ENCODE measurements around the gene MGLL. TPM values are rescaled to one million over a fixed set of nuclear protein-coding genes. Genes with fewer than 3 reads are reported as not detected.

MGLL gene
- total RNA-seq, 3 donors from 2014 or later: 25.8 to 79.5 (median 30.2) TPM

- DNase-seq (ENCODE audit: low spot score in 2 of 2): no peak
- peaks cover 6 to 9% of the 10 kb centered on the region in 2 donors for H3K4me1 ChIP-seq
- H3K27ac ChIP-seq: peak overlapping the region in 1 of 2 donors; percentile 57
- no peaks in the 10 kb centered on the region for H3K27me3 ChIP-seq
- H3K4me3 ChIP-seq: no peak overlapping the region
- intact Hi-C loops (cut with DNase I; ENCODE audit: low total_unique reads): no loop called here
- TF ChIP-seq CTCF (IDR thresholded peaks at IDR 0.05) (no peak), POLR2A (IDR thresholded peaks at IDR 0.05) (no peak), POLR2AphosphoS5 (IDR thresholded peaks at IDR 0.05) (no peak)
- no peaks in the 10 kb centered on the region for H3K36me3 ChIP-seq
- no peaks in the 10 kb centered on the region for H3K9me3 ChIP-seq
These were observed 120.9 kb downstream of the MGLL start for GRCh38 chr3:127701280-127701911.

- no peaks in the 10 kb centered on the region for H3K9me3 ChIP-seq
- peaks cover 6 to 9% of the 10 kb centered on the region in 2 donors for H3K4me1 ChIP-seq
- TF ChIP-seq POLR2AphosphoS5 (IDR thresholded peaks at IDR 0.05) (no peak), CTCF (IDR thresholded peaks at IDR 0.05) (no peak), POLR2A (IDR thresholded peaks at IDR 0.05) (no peak)
- peak overlapping the region; percentile 27 to 30 for H3K27ac ChIP-seq
- intact Hi-C loops (cut with DNase I; ENCODE audit: low total_unique reads): no loop called here
- H3K4me3 ChIP-seq: no peak overlapping the region
- no peaks in the 10 kb centered on the region for H3K36me3 ChIP-seq
- H3K27me3 ChIP-seq: no peaks in the 10 kb centered on the region
- DNase-seq (ENCODE audit: low spot score in 2 of 2): no peak
These were observed 121.9 kb downstream of the MGLL start for GRCh38 chr3:127700406-127700805.

GRCh38 chr3:127699416-127700300 is 122.7 kb downstream of the MGLL start:
- no peaks in the 10 kb centered on the region for H3K27me3 ChIP-seq
- intact Hi-C loops (cut with DNase I; ENCODE audit: low total_unique reads): no loop called here
- H3K4me3 ChIP-seq: no peak overlapping the region
- no peaks in the 10 kb centered on the region for H3K36me3 ChIP-seq
- DNase-seq (ENCODE audit: low spot score in 2 of 2): no peak
- no peaks in the 10 kb centered on the region for H3K9me3 ChIP-seq
- TF ChIP-seq POLR2AphosphoS5 (IDR thresholded peaks at IDR 0.05): no peak
- no peak for TF ChIP-seq CTCF (IDR thresholded peaks at IDR 0.05)
- no peak for TF ChIP-seq POLR2A (IDR thresholded peaks at IDR 0.05)
- H3K4me1 ChIP-seq: peaks cover 6 to 9% of the 10 kb centered on the region in 2 donors
- H3K27ac ChIP-seq: peak overlapping the region; percentile 30 to 98

- no peak for DNase-seq (ENCODE audit: low spot score in 2 of 2)
- Histone ChIP-seq H3K4me3 (no peak overlapping the region), H3K9me3 (no peaks in the 10 kb centered on the region), H3K36me3 (no peaks in the 10 kb centered on the region), H3K4me1 (peaks cover 6 to 9% of the 10 kb centered on the region in 2 donors), H3K27me3 (no peaks in the 10 kb centered on the region), H3K27ac (peak overlapping the region; percentile 86 to 98)
- TF ChIP-seq POLR2A (IDR thresholded peaks at IDR 0.05) (no peak), CTCF (IDR thresholded peaks at IDR 0.05) (no peak)
- intact Hi-C loops (cut with DNase I; ENCODE audit: low total_unique reads): no loop called here
These were observed 123.5 kb downstream of the MGLL start for GRCh38 chr3:127698691-127699415.

All from breast epithelium (tissue), 4 donors.